GM12878 (cell line): ENCODE data around the gene PKHD1. TPM values are rescaled to one million over a fixed set of nuclear protein-coding genes. Genes with fewer than 3 reads are reported as not detected.

Experiments
- ATAC-seq: fragments of 200-7000 bp; cut with Tn5 transposase; 3 replicates; pipeline ENCODE4 v1.9.1; 2020; ENCODE audit warnings: mild to moderate bottlenecking, moderate library complexity
- BruUV-seq: library from RNA; stranded (reverse); fragments of 400-500 nt; replicated peaks from 2 replicates; lab custom pipeline; 2021; lab: Mats Ljungman, UMichigan
- CTCF ChIA-PET: fragments of 300-600 bp; sonication (Branson Sonifier 250); formaldehyde crosslinking; extraction: SDS; loops from one replicate; lab custom pipeline; 2021; ENCODE audit warnings: inconsistent platforms; lab: Yijun Ruan, JAX
- POLR2A ChIA-PET: fragments of 350-600 bp; formaldehyde crosslinking; extraction: SDS; loops from one replicate; lab custom pipeline; 2021; ENCODE audit warnings: inconsistent platforms; lab: Charles Lee
- RAD21 ChIA-PET: fragments of 300-600 bp; sonication (Branson Sonifier 250); formaldehyde crosslinking; loops from one replicate; lab custom pipeline; 2023; ENCODE audit warnings: antibody characterized with exemption; ENCODE audit not compliant: unreplicated experiment; lab: Charles Lee
- SMC1A ChIA-PET: fragments of 300-600 bp; sonication (Branson Sonifier 250); formaldehyde crosslinking; loops from one replicate; lab custom pipeline; 2023; ENCODE audit not compliant: unreplicated experiment, uncharacterized antibody; lab: Charles Lee
- DNase-seq: peaks from one replicate; pipeline ENCODE4 v3.0.0-alpha.2; 2011; ENCODE audit warnings: low read depth, low spot score
- FAIRE-seq: peaks from 3 replicates; lab custom pipeline; 2011; peaks lifted over from hg19 to GRCh38; lab: Jason Lieb, UNC
- H2AFZ ChIP-seq: 2 replicates; pipeline ENCODE4 v1.6.0; 2011; ENCODE audit warnings: low read depth, low read length, control low read depth; ENCODE audit not compliant: control insufficient read depth
- H3K27ac ChIP-seq: 2 replicates; pipeline ENCODE4 v1.5.1; 2011; ENCODE audit warnings: control low read depth; ENCODE audit not compliant: control insufficient read depth, insufficient read depth
- H3K27me3 ChIP-seq, 2 experiments: replicated peaks in 1 of 2; 2 replicates each; pipeline versions ENCODE4 v1.6.0 to v1.6.1; 2011; ENCODE audit warnings: low read length in 1 of 2; ENCODE audit not compliant: control insufficient read depth in 2 of 2, insufficient read depth in 2 of 2
- H3K36me3 ChIP-seq, 2 experiments: 2 replicates each; pipeline ENCODE4 v1.5.1; 2011; ENCODE audit warnings: low read length in 1 of 2; ENCODE audit not compliant: control insufficient read depth in 2 of 2, insufficient read depth in 2 of 2
- H3K4me1 ChIP-seq: 2 replicates; pipeline ENCODE4 v1.6.1; 2011; ENCODE audit warnings: mild to moderate bottlenecking, low read length, moderate library complexity, mixed read lengths; ENCODE audit not compliant: control insufficient read depth, insufficient read depth
- H3K4me2 ChIP-seq: 2 replicates; pipeline ENCODE4 v1.6.0; 2011; ENCODE audit warnings: control low read depth; ENCODE audit not compliant: control insufficient read depth, insufficient read depth
- H3K4me3 ChIP-seq: fragments of 200-600 bp; sonication (generic); 2 replicates; pipeline ENCODE4 v1.5.1; 2016
- H3K79me2 ChIP-seq: 2 replicates; pipeline ENCODE4 v1.6.0; 2011; ENCODE audit warnings: low read length; ENCODE audit not compliant: control insufficient read depth, insufficient read depth
- H3K9ac ChIP-seq: 2 replicates; pipeline ENCODE4 v1.8.0; 2011; ENCODE audit warnings: low read length, control low read depth, mixed read lengths; ENCODE audit not compliant: control insufficient read depth, insufficient read depth
- H3K9me3 ChIP-seq: replicated peaks from 3 replicates; pipeline ENCODE4 v1.5.1; 2011; ENCODE audit warnings: mild to moderate bottlenecking, low read length; ENCODE audit not compliant: control insufficient read depth, insufficient read depth
- H4K20me1 ChIP-seq: 2 replicates; pipeline ENCODE4 v1.6.0; 2011; ENCODE audit not compliant: control insufficient read depth, insufficient read depth
- BMI1 ChIP-seq: fragments of 450-650 bp; IDR thresholded peaks from 2 replicates; pipeline ENCODE4 v1.6.1; 2016; ENCODE audit warnings: mild to moderate bottlenecking, moderate library complexity, borderline replicate concordance
- E2F4 ChIP-seq: IDR thresholded peaks from 2 replicates; pipeline ENCODE4 v1.6.1; 2012; ENCODE audit warnings: low read depth, low read length, improper control_type of control experiment
- EED ChIP-seq: sonication (generic); IDR thresholded peaks from 2 replicates; pipeline ENCODE4 v1.6.1; 2016; ENCODE audit warnings: antibody characterized with exemption, low read depth
- ESRRA ChIP-seq: IDR thresholded peaks from 2 replicates; pipeline ENCODE4 v1.6.1; 2012; ENCODE audit warnings: mild to moderate bottlenecking, low read length, improper control_type of control experiment
- GABPA ChIP-seq: IDR thresholded peaks from 2 replicates; pipeline ENCODE4 v1.6.1; 2014; ENCODE audit warnings: antibody characterized with exemption, low read depth, mild to moderate bottlenecking, inconsistent platforms
- MEF2A ChIP-seq: IDR thresholded peaks from 2 replicates; pipeline ENCODE4 v1.6.1; 2011; ENCODE audit warnings: low read depth, mild to moderate bottlenecking, low read length, moderate library complexity; ENCODE audit not compliant: insufficient read depth
- NRF1 ChIP-seq: conservative IDR thresholded peaks from 2 replicates; pipeline ENCODE4 v1.6.1; 2011; ENCODE audit warnings: mild to moderate bottlenecking, low read depth, low read length, improper control_type of control experiment
- RELA ChIP-seq: fragments of 450-650 bp; IDR thresholded peaks from 2 replicates; pipeline ENCODE4 v1.8.0; 2014; ENCODE audit warnings: borderline replicate concordance; ENCODE audit not compliant: partially characterized antibody
- RUNX3 ChIP-seq: IDR thresholded peaks from 2 replicates; pipeline ENCODE4 v1.6.1; 2012; ENCODE audit warnings: low read length, inconsistent platforms
- SIX5 ChIP-seq: IDR thresholded peaks from 2 replicates; pipeline ENCODE4 v1.6.1; 2011; ENCODE audit warnings: mild to moderate bottlenecking, low read depth, low read length, moderate library complexity; ENCODE audit not compliant: severe bottlenecking
- YBX1 ChIP-seq: fragments of 450-650 bp; IDR thresholded peaks from 2 replicates; pipeline ENCODE4 v1.6.1; 2016; ENCODE audit warnings: antibody characterized with exemption
- ZBED1 ChIP-seq: IDR thresholded peaks from 2 replicates; pipeline ENCODE4 v1.6.1; 2016; ENCODE audit warnings: borderline replicate concordance
- ZNF217 ChIP-seq: fragments of 450-650 bp; IDR thresholded peaks from 2 replicates; pipeline ENCODE4 v1.6.1; 2017; ENCODE audit warnings: antibody characterized with exemption, mild to moderate bottlenecking
- ZNF274 ChIP-seq: IDR thresholded peaks from one replicate; pipeline ENCODE4 v1.8.0; 2011; ENCODE audit not compliant: insufficient read length, insufficient read depth
- ZZZ3 ChIP-seq: IDR thresholded peaks from 2 replicates; pipeline ENCODE4 v1.6.1; 2011; ENCODE audit warnings: low read depth; ENCODE audit not compliant: control insufficient read depth, insufficient read length
- WGBS: methylation state at CpG from one replicate; pipeline ENCODE4 v1.1.6; 2016; ENCODE audit warnings: low lambda C conversion rate; ENCODE audit not compliant: insufficient replicate concordance, insufficient coverage; ENCODE audit errors: missing lambda C conversion rate; 5-methylcytosine and 5-hydroxymethylcytosine counted together
- in situ Hi-C: fragments of 300-500 bp; cut with MboI; formaldehyde crosslinking; loops from 9 replicates; pipeline ENCODE4 v1.14.3; 2018; ENCODE audit warnings: mixed read lengths
- intact Hi-C: fragments of 100-400 bp; cut with micrococcal nuclease; formaldehyde crosslinking; loops from one replicate; pipeline ENCODE4 v1.14.2; 2022; ENCODE audit not compliant: unreplicated experiment
- polyA plus RNA-seq, 11 experiments: library from polyadenylated mRNA; depleted of rRNA in 4 of 11; unstranded in 6 of 11; stranded (reverse) in 5 of 11; fragments of >200 nt; fragmentation: Nextera tagmentation in 4 of 11; fragmentation: Illumina TruSeq in 1 of 11; extraction: Ambion mirVana in 4 of 11; extraction: Trizol in 1 of 11; gene quantifications; 1 replicate in 1 of 11; 2 replicates in 10 of 11; pipeline versions ENCODE4 v1.2.1 to v1.2.3, GENCODE V29; 2011 to 2016; ENCODE audit warnings: inconsistent platforms in 2 of 11, missing spikeins in 2 of 11, low read depth in 1 of 11
- total RNA-seq, 4 experiments: library from RNA; depleted of rRNA in 3 of 4; stranded (reverse); fragments of >200 nt in 3 of 4; fragmentation: Illumina TruSeq in 1 of 4; extraction: Trizol in 1 of 4; gene quantifications; 2 replicates each; pipeline versions ENCODE4 v1.2.1 to v1.2.3, GENCODE V29; 2013 to 2021
- TF ChIP-seq, protein P1 (sequence below): fragments of 450-650 bp; IDR thresholded peaks from 2 replicates; pipeline ENCODE4 v1.6.1; 2017; ENCODE audit warnings: borderline replicate concordance
- TF ChIP-seq, protein P2 (sequence below): IDR thresholded peaks from 2 replicates; pipeline ENCODE4 v1.6.1; 2012; ENCODE audit warnings: low read length, inconsistent platforms

The PKHD1 gene
- total and polyA plus RNA-seq, 10 of the 15 experiments (the other 5 are each of a cell fraction or from before 2014, with no cell fraction given) = under 0.01 to 0.90 (median 0.02) TPM; not detected in 1

GRCh38 chr6:51868591-51869355 lies 218.6 kb downstream of the PKHD1 start (continued):
- TF ChIP-seq, protein P1, sequence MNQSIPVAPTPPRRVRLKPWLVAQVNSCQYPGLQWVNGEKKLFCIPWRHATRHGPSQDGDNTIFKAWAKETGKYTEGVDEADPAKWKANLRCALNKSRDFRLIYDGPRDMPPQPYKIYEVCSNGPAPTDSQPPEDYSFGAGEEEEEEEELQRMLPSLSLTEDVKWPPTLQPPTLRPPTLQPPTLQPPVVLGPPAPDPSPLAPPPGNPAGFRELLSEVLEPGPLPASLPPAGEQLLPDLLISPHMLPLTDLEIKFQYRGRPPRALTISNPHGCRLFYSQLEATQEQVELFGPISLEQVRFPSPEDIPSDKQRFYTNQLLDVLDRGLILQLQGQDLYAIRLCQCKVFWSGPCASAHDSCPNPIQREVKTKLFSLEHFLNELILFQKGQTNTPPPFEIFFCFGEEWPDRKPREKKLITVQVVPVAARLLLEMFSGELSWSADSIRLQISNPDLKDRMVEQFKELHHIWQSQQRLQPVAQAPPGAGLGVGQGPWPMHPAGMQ = no peak
- peak; percentile 30; the same call in 1 of the 2 replicates for TF ChIP-seq ZBED1
- TF ChIP-seq, protein P2, sequence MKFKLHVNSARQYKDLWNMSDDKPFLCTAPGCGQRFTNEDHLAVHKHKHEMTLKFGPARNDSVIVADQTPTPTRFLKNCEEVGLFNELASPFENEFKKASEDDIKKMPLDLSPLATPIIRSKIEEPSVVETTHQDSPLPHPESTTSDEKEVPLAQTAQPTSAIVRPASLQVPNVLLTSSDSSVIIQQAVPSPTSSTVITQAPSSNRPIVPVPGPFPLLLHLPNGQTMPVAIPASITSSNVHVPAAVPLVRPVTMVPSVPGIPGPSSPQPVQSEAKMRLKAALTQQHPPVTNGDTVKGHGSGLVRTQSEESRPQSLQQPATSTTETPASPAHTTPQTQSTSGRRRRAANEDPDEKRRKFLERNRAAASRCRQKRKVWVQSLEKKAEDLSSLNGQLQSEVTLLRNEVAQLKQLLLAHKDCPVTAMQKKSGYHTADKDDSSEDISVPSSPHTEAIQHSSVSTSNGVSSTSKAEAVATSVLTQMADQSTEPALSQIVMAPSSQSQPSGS = peak; percentile 43; the same call in 1 of the 2 replicates
- TF ChIP-seq, all 136 proteins: peak for 11

DNA sequence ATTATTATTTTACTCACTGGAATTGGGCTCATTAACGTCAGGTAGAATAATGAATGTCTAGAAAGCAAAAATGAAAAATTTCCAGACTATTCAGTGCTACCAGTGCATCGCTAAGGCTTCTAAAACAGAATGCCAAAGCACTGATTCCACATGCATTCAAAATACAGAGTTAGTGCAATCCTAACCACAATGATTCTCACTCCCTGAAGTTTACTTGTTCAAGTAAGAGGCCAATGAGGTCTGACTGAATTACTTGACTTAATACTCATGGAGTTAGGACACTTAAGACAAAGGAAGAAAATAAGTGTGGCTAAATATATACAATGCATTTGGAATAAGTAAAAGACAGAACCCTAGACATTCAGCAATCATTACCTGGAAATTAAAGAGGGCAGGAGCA lies 220.5 kb downstream of the PKHD1 start:
- Histone ChIP-seq H3K4me1 (no peaks in the 10 kb centered on the region), H4K20me1 (no peaks in the 10 kb centered on the region), H3K27me3 (peaks cover 0 to 7% of the 10 kb centered on the region in 2 experiments; a peak in 1 of 4 replicates), H3K9me3 (no peaks in the 10 kb centered on the region), H3K9ac (no peak overlapping the region), H3K79me2 (no peaks in the 10 kb centered on the region), H3K4me3 (no peak overlapping the region), H3K36me3 (no peaks in the 10 kb centered on the region), H3K4me2 (no peak overlapping the region), H2AFZ (no peak overlapping the region), H3K27ac (no peak overlapping the region)
- CTCF ChIA-PET = interaction anchor here (0.9 to 2.5 kb wide), 2 partner anchors 92 to 154 kb away, joined by 3 to 15 read pairs; no protein-coding TSS in a partner anchor
- WGBS = 0% methylated on average over 2 of the region's 2 CpGs
- TF ChIP-seq BMI1 (no peak), YBX1 (no peak), ZNF274 (no peak), GABPA (no peak), ZNF217 (no peak), NRF1 (no peak), ZZZ3 (no peak), ESRRA (no peak), RELA (no peak), SIX5 (no peak), E2F4 (no peak), EED (no peak), MEF2A (no peak), RUNX3 (no peak)
- FAIRE-seq = no peak
- intact Hi-C loops (no loop called here), in situ Hi-C loops (no loop called here)
- SMC1A ChIA-PET = interaction anchor here (0.9 to 1.5 kb wide), 3 partner anchors 8 to 93 kb away, joined by 3 to 5 read pairs (median 3); no protein-coding TSS in a partner anchor
- no TSS peak for BruUV-seq
- RAD21 ChIA-PET = interaction anchor here (1.6 kb wide), 1 partner anchor 58 kb away, joined by 6 read pairs; no protein-coding TSS in a partner anchor
- POLR2A ChIA-PET = no interaction called here
- no peak for DNase-seq
- ATAC-seq = no peak
